Measurements from ENCODE around the gene DCC.

Gene DCC

DNA sequence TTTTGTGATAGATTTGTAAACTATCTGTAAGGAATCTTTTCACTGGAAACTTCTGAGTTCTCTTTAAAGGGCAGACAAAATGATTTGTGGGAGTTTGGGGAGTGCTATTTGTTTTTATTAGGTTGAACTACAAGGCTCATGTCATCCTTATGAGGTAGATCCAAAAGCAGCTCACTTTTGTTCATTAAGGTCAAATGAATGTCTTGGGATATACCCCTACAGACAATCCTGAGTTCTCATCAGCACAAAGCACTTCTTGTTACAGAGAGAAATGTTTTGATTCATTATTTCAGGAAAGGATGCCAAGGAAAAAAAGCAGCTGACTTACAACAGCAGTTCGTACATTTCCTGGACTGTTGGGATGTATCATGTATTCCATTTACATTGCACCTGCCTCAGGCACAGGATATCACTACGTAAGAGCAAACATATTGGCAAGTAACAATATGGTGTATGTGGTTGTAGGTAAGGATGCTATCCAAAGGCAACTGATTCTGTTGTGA lies 68.9 kb downstream of the DCC start:
- no peak overlapping the region for H3K4me3 ChIP-seq (ENCODE audit: low read depth, low read length)
- no peak for TF ChIP-seq CTCF (conservative IDR thresholded peaks at IDR 0.05; ENCODE audit: low read depth, low read length)
- no peak for DNase-seq (ENCODE audit: low read depth)

DNA sequence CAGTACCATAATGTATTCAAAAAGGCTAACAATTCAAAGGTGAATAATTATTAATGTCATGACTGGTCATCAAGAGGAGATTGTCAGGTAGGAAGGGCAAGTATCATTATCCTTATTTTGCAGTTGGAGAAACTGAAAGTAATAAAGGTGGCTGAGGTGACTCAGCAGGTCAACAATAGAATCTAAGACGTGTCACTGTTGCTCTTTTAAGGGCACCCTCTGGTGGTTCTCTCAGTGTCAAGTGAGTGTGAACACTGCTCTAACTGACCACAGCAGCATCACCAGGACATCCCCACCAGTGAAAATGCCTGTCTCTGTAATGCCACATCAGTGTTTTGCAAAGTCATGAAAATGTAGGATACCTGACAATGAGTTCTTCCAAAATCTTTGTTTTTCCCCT lies 69.7 kb downstream of the DCC start:
- H3K4me3 ChIP-seq (ENCODE audit: low read depth, low read length), result no peak overlapping the region
- no peak for TF ChIP-seq CTCF (conservative IDR thresholded peaks at IDR 0.05; ENCODE audit: low read depth, low read length)
- DNase-seq (ENCODE audit: low read depth), result no peak

- TF ChIP-seq CTCF (conservative IDR thresholded peaks at IDR 0.05; ENCODE audit: low read depth, low read length), result no peak
- H3K4me3 ChIP-seq (ENCODE audit: low read depth, low read length), result no peak overlapping the region
- DNase-seq (ENCODE audit: low read depth), result no peak
Observed at GRCh38 chr18:52415131-52415530, 75.1 kb downstream of the DCC start.

DNA sequence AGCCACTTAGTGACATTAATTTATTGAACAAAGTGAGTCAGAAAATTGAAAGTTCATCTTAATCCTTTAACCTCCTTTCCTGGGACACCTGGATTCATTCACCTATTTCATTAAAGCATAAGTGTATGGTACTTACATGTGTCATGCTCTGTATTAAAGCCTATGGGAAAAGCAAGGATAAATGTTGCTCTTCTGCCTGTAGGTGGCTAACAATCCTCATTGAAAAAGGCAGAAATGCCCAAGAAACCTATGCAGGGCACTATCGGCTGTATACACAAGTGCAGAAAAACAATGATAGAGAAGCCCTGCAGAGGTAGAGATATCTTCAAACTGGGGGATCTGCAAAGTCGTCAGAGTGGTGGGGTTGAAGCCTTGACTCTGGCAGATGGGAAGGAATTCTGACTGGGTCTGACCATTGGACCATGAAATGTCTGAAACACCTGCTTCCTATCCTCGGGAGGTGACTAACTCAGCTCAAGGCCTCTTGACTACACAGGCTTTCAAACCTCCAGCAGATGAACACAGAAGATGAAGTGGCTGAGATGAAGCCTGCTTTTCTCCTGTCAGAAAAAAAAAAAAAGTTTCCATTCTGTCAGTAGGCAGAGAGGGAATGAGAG lies 83.1 kb downstream of the DCC start:
- TF ChIP-seq CTCF (conservative IDR thresholded peaks at IDR 0.05; ENCODE audit: low read depth, low read length), result no peak
- no peak for DNase-seq (ENCODE audit: low read depth)
- H3K4me3 ChIP-seq (ENCODE audit: low read depth, low read length), result no peak overlapping the region

- no peak overlapping the region for H3K4me3 ChIP-seq (ENCODE audit: low read depth, low read length)
- DNase-seq (ENCODE audit: low read depth), result no peak
- TF ChIP-seq CTCF (conservative IDR thresholded peaks at IDR 0.05; ENCODE audit: low read depth, low read length), result no peak
Observed at GRCh38 chr18:52426041-52426440, 86.0 kb downstream of the DCC start.

DNA sequence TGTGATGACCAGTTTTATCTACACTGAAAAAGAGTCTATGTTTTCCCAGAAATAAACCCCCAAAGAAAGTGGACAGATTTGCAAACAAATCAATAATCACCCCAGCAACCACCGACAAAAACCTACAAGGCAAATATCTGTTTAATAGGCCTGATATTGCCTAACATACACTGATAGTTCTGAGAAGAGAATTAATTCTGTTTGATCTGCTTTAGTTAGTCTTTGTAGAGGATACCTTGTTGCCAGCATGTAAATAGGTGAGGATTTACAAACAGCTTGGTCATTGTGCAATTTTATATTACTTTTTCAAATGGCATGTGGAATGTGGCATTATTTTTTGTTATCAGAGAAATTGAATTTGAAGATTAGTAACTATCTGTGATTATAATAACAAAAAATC lies 86.5 kb downstream of the DCC start:
- no peak for DNase-seq (ENCODE audit: low read depth)
- TF ChIP-seq CTCF (conservative IDR thresholded peaks at IDR 0.05; ENCODE audit: low read depth, low read length), result no peak
- no peak overlapping the region for H3K4me3 ChIP-seq (ENCODE audit: low read depth, low read length)

DNA sequence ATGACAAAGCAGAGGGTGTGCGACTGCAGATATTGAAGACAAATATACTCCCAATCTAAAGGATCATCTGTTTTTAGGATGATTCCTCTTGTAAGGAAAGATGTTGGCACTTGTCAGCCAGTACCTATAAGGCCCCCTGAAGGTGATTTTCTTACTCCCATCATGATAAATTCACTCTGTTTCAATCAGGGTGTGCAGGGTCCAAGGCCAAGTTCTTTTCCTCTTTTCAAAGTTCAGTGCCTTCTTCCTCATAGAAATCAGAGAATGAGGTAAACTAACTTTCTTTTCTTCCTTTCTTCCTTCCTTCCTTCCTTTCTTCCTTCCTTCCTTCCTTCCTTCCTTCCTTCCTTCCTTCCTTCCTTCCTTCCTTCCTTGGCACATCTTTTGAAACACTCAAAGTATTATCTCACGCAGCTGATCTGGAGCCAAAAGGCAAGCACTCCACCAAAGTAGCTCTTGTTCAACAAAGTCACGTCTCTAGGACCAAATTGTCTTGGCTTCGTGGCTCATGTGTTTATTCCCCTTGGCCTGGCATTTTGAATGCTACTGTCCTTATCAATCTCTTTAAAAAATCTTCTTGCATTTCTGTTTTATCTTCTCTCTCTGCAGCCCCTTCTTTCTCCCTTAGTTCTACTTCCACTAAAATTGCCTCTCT lies 87.7 kb downstream of the DCC start:
- no peak overlapping the region for H3K4me3 ChIP-seq (ENCODE audit: low read depth, low read length)
- no peak for TF ChIP-seq CTCF (conservative IDR thresholded peaks at IDR 0.05; ENCODE audit: low read depth, low read length)
- DNase-seq (ENCODE audit: low read depth), result no peak

Data from choroid plexus epithelial cell (primary cell).